GM18951 (cell line): ENCODE data around the gene ERI3.

Source experiments
- POLR2A ChIP-seq: IDR thresholded peaks from 4 replicates; pipeline ENCODE4 v1.6.1; 2011; ENCODE audit warnings: mild to moderate bottlenecking; ENCODE audit not compliant: insufficient read length, insufficient read depth; ENCODE audit errors: extremely low read depth
- in situ Hi-C: fragments of 300-500 bp; cut with MboI; formaldehyde crosslinking; loops from one replicate; pipeline ENCODE4 v1.12.0; 2022; ENCODE audit warnings: low sequenced_read_pairs, mixed read lengths, inconsistent platforms; ENCODE audit not compliant: unreplicated experiment

The ERI3 gene

GRCh38 chr1:44354840-44355581 lies at the start of gene ERI3:
ERI3 (minus strand) TSS chr1:44355257; CDS start chr1:44355026, 231 bp downstream.
- TF ChIP-seq POLR2A = peak; percentile 66
- in situ Hi-C loops = no loop called here

GRCh38 chr1:44401256-44402228 lies 46.5 kb upstream of the ERI3 start:
- in situ Hi-C loops = no loop called here
- no peak for TF ChIP-seq POLR2A

- in situ Hi-C loops = no loop called here
- no peak for TF ChIP-seq POLR2A
Observed at GRCh38 chr1:44390277-44390676, 35.2 kb upstream of the ERI3 start.

- in situ Hi-C loops = no loop called here
- no peak for TF ChIP-seq POLR2A
Observed at GRCh38 chr1:44389437-44389836, 34.4 kb upstream of the ERI3 start.

GRCh38 chr1:44388551-44388950 lies 33.5 kb upstream of the ERI3 start:
- TF ChIP-seq POLR2A = no peak
- in situ Hi-C loops = no loop called here

GRCh38 chr1:44380666-44381177 lies 25.7 kb upstream of the ERI3 start:
- in situ Hi-C loops = no loop called here
- TF ChIP-seq POLR2A = no peak

- no peak for TF ChIP-seq POLR2A
- in situ Hi-C loops = no loop called here
Observed at GRCh38 chr1:44377925-44378784, 23.1 kb upstream of the ERI3 start.

GRCh38 chr1:44375547-44375946 lies 20.5 kb upstream of the ERI3 start:
- no peak for TF ChIP-seq POLR2A
- in situ Hi-C loops = no loop called here

GRCh38 chr1:44371206-44371605 lies 16.1 kb upstream of the ERI3 start:
- in situ Hi-C loops = no loop called here
- TF ChIP-seq POLR2A = no peak

- TF ChIP-seq POLR2A = no peak
- in situ Hi-C loops = no loop called here
Observed at GRCh38 chr1:44368471-44369151, 13.6 kb upstream of the ERI3 start.

- in situ Hi-C loops = no loop called here
- no peak for TF ChIP-seq POLR2A
Observed at GRCh38 chr1:44367944-44368343, 12.9 kb upstream of the ERI3 start.

GRCh38 chr1:44366371-44366975 lies 11.4 kb upstream of the ERI3 start:
- TF ChIP-seq POLR2A = no peak
- in situ Hi-C loops = no loop called here
